ENCODE results near the gene SOX15. TPM values are rescaled to one million over a fixed set of nuclear protein-coding genes. Genes with fewer than 3 reads are reported as not detected.

Gene SOX15
- total RNA-seq, 2 experiments from 2014 or later: 0.20 TPM; not detected in 1

DNA sequence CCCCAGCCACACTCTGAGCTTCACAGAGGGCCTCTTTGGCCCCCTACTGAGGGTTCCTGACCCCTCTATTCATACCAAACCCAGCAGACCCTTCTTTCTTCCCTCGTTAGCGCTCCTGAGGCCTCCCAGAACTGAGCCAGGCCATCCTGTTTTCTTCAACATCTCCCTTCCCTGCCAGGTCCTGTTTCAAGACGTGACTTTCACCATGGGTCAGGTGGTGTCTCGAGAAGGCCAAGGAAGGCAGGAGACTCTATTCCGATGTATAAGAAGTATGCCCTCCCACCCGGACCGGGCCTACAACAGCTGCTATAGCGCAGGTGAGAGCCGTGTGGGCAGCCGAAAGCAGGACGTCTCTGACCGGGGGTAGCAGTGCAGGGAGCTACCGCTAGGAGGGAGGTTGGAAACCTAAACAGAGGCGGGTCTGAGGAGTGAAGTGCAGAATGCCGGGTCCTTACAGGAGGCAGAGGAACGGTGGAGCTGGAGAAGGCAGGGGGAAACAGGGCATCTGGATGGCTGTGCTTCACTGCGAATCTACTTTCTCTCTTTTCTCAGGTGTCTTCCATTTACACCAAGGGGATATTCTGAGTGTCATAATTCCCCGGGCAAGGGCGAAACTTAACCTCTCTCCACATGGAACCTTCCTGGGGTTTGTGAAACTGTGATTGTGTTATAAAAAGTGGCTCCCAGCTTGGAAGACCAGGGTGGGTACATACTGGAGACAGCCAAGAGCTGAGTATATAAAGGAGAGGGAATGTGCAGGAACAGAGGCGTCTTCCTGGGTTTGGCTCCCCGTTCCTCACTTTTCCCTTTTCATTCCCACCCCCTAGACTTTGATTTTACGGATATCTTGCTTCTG, 29.5 kb downstream of the SOX15 start:
- Mint-ChIP-seq H3K27ac (peak overlapping the region; percentile 84), H3K9me3 (no peaks in the 10 kb centered on the region), H3K4me3 (peak overlapping the region; percentile 87), H3K27me3 (ENCODE audit: low read depth) (no peaks in the 10 kb centered on the region), H3K36me3 (ENCODE audit: low read depth) (peaks cover 17% of the 10 kb centered on the region), H3K4me1 (ENCODE audit: low read depth) (peaks cover 61% of the 10 kb centered on the region)
- intact Hi-C loops (cut with micrococcal nuclease): loop anchor here (1.0 kb wide), 12 partner anchors 11 to 308 kb away; partner anchors contain the start of genes ELP5, FXR2, MPDU1 and PLSCR3
- CTCF ChIA-PET: interaction anchor here (0.8 to 7.5 kb wide), 46 partner anchors 8 to 237 kb away, joined by 3 to 96 read pairs (median 5); partner anchors contain the start of genes ACAP1, CD68, MPDU1 and NEURL4
- DNase-seq: peak; percentile 74

DNA sequence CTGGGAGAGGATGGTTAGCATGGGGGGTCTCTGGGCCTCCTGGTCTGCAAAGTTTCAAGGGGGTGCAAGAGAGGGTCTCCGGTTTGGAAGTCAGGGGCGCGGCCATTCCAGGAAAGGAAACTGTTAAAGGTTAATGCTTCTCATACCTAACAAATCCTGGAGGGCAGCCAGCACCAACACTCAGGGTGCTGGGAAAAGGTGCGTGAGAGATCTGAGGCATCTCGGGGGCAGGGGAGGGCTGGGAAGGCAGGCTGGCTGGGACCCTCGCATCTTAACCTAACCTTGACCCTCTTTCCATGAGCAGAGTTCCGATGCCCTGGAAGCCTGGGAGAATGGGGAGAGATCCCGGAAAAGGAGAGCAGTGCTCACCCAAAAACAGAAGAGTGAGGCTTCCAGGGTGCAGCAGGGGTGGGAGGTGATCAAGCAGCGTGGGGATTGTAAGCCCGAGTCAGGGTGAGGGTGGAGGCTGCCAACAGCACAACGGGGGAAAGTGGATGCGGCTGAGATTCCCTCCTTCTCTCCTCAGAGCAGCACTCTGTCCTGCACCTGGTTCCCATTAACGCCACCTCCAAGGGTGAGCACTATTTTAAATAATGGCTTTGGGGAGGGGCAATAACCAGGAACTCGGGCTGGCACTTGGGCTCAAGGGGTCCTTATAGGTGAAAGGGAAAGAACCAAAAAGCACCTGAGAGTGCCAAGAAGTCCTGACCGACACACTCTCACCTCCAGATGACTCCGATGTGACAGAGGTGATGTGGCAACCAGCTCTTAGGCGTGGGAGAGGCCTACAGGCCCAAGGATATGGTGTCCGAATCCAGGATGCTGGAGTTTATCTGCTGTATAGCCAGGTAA, 30.3 kb downstream of the SOX15 start:
- peaks cover 11% of the 10 kb centered on the region for H3K36me3 Mint-ChIP-seq (ENCODE audit: low read depth)
- CTCF ChIA-PET: interaction anchor here (1.0 to 7.5 kb wide), 29 partner anchors 10 to 236 kb away, joined by 3 to 96 read pairs (median 7); partner anchors contain the start of genes ACAP1, CD68, MPDU1 and NEURL4
- peak overlapping the region; percentile 84 for H3K27ac Mint-ChIP-seq
- DNase-seq: no peak
- H3K9me3 Mint-ChIP-seq: no peaks in the 10 kb centered on the region
- peak overlapping the region; percentile 58 for H3K4me3 Mint-ChIP-seq
- peaks cover 61% of the 10 kb centered on the region for H3K4me1 Mint-ChIP-seq (ENCODE audit: low read depth)
- H3K27me3 Mint-ChIP-seq (ENCODE audit: low read depth): no peaks in the 10 kb centered on the region
- intact Hi-C loops (cut with micrococcal nuclease): no loop called here

DNA sequence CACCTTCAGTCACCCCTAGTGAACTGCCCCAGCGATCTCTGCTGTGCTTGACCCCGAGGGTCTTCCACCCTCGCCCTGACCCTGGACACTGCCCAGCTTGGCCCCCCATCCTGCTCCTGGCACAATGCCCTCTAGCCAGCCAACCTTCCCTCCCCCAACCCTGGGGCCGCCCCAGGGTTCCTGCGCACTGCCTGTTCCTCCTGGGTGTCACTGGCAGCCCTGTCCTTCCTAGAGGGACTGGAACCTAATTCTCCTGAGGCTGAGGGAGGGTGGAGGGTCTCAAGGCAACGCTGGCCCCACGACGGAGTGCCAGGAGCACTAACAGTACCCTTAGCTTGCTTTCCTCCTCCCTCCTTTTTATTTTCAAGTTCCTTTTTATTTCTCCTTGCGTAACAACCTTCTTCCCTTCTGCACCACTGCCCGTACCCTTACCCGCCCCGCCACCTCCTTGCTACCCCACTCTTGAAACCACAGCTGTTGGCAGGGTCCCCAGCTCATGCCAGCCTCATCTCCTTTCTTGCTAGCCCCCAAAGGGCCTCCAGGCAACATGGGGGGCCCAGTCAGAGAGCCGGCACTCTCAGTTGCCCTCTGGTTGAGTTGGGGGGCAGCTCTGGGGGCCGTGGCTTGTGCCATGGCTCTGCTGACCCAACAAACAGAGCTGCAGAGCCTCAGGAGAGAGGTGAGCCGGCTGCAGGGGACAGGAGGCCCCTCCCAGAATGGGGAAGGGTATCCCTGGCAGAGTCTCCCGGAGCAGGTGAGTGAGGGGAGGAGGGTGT, 31.2 kb downstream of the SOX15 start, which contains the start of gene TNFSF13:
Gene TNFSF13, plus strand, starts transcription at position 207 of the 776 bp plus-strand sequence. Its CDS starts 290 bp downstream, at position 497.
- Mint-ChIP-seq H3K36me3 (ENCODE audit: low read depth) (peaks cover 7% of the 10 kb centered on the region), H3K27me3 (ENCODE audit: low read depth) (no peaks in the 10 kb centered on the region), H3K27ac (peak within 1 kb of the TSS; percentile 78), H3K9me3 (no peaks in the 10 kb centered on the region), H3K4me3 (peak within 1 kb of the TSS; percentile 58), H3K4me1 (ENCODE audit: low read depth) (peaks cover 57% of the 10 kb centered on the region)
- intact Hi-C loops (cut with micrococcal nuclease): no loop called here
- CTCF ChIA-PET: interaction anchor here (0.7 to 7.5 kb wide), 4 partner anchors 28 to 122 kb away, joined by 3 to 96 read pairs (median 3); no protein-coding TSS in a partner anchor
- DNase-seq: no peak

DNA sequence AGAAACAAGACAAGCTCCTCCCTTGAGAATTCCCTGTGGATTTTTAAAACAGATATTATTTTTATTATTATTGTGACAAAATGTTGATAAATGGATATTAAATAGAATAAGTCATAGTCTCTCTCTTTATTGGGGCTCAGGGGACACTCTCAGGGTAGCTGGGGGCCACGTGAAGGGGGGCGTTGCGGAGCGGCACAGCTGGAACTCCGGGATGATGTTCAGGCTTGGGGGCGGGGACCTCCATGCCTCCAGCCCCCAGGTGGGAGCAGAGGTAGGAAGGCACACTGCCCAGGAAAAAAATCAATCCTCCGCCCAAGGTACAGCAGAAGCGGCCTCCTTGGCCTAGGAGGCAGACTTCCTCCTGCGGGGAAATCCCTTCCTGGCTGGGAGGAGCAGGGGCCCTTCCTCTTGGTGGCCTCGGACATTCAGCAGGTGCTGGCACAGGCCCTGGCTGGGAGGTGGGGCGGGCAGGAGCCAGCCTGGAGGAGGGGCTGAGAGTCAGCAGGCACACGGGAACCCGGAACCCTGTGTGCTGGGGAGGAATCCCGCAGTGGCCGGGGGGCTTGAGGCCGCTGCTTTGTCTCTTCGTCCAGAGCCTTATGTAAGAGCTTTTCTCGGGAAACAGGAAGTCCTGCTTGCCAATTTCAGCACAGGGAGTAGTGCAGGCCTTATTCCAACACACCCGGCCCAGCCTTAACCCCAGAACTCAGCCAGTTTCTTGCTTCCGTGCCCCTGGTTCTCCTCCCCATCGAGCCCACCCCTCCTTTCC, 31.9 kb downstream of the SOX15 start:
- Mint-ChIP-seq H3K27me3 (ENCODE audit: low read depth) (no peaks in the 10 kb centered on the region), H3K4me1 (ENCODE audit: low read depth) (peaks cover 61% of the 10 kb centered on the region), H3K9me3 (no peaks in the 10 kb centered on the region), H3K36me3 (ENCODE audit: low read depth) (peaks cover 7% of the 10 kb centered on the region), H3K27ac (peak overlapping the region; percentile 78), H3K4me3 (peak overlapping the region; percentile 58)
- peak; percentile 42 for DNase-seq
- intact Hi-C loops (cut with micrococcal nuclease): no loop called here
- CTCF ChIA-PET: interaction anchor here (0.5 to 7.5 kb wide), 7 partner anchors 29 to 362 kb away, joined by 3 to 96 read pairs (median 3); no protein-coding TSS in a partner anchor

DNA sequence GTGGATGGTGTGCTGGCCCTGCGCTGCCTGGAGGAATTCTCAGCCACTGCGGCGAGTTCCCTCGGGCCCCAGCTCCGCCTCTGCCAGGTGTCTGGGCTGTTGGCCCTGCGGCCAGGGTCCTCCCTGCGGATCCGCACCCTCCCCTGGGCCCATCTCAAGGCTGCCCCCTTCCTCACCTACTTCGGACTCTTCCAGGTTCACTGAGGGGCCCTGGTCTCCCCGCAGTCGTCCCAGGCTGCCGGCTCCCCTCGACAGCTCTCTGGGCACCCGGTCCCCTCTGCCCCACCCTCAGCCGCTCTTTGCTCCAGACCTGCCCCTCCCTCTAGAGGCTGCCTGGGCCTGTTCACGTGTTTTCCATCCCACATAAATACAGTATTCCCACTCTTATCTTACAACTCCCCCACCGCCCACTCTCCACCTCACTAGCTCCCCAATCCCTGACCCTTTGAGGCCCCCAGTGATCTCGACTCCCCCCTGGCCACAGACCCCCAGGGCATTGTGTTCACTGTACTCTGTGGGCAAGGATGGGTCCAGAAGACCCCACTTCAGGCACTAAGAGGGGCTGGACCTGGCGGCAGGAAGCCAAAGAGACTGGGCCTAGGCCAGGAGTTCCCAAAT, 32.6 kb downstream of the SOX15 start:
- no peak for DNase-seq
- intact Hi-C loops (cut with micrococcal nuclease): no loop called here
- CTCF ChIA-PET: interaction anchor here (0.5 to 7.5 kb wide), 7 partner anchors 33 to 361 kb away, joined by 3 to 96 read pairs (median 3); no protein-coding TSS in a partner anchor
- H3K27me3 Mint-ChIP-seq (ENCODE audit: low read depth): no peaks in the 10 kb centered on the region
- no peak overlapping the region for H3K27ac Mint-ChIP-seq
- no peaks in the 10 kb centered on the region for H3K9me3 Mint-ChIP-seq
- peaks cover 61% of the 10 kb centered on the region for H3K4me1 Mint-ChIP-seq (ENCODE audit: low read depth)
- H3K36me3 Mint-ChIP-seq (ENCODE audit: low read depth): no peaks in the 10 kb centered on the region
- H3K4me3 Mint-ChIP-seq: no peak overlapping the region

- no peak overlapping the region for H3K4me3 Mint-ChIP-seq
- no peaks in the 10 kb centered on the region for H3K36me3 Mint-ChIP-seq (ENCODE audit: low read depth)
- H3K27ac Mint-ChIP-seq: no peak overlapping the region
- peaks cover 66% of the 10 kb centered on the region for H3K4me1 Mint-ChIP-seq (ENCODE audit: low read depth)
- intact Hi-C loops (cut with micrococcal nuclease): no loop called here
- DNase-seq: no peak
- CTCF ChIA-PET: interaction anchor here (7.5 kb wide), 1 partner anchor 42 kb away, joined by 96 read pairs; no protein-coding TSS in a partner anchor
- no peaks in the 10 kb centered on the region for H3K9me3 Mint-ChIP-seq
- H3K27me3 Mint-ChIP-seq (ENCODE audit: low read depth): no peaks in the 10 kb centered on the region
Measured at GRCh38 chr17:7556627-7557026, 33.3 kb downstream of the SOX15 start.

DNA sequence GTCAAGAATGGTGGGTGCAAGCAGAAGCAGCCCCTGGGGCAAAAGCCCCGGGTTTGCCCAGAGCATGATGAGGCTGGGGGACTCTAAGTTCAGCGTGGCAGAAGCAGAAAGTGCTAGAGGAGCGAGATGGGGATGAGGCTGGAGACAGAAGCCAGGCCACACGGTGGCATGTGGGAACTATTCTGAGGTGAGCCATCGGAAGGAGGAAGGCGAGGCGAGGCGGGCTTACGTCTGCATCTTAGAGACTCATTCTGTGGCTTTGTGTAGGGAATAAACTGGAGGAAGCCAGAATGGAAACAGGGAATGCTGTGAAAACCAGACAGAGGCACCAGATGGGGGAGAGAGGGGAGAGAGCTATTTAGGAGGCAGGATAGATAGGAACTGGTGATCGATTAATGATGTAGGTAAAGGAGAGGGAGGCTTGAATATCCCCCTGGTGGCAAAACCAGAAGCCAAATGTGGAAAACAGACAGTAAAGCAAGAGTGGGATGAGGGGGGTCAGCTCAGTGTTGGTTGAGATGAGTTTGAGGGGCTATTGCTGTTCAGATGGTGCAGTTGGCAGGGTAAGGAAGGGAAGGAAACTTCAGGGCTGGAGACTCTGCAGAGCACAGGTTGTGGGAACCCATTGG, 34.5 kb downstream of the SOX15 start:
- Mint-ChIP-seq H3K27me3 (ENCODE audit: low read depth) (no peaks in the 10 kb centered on the region), H3K27ac (no peak overlapping the region), H3K36me3 (ENCODE audit: low read depth) (no peaks in the 10 kb centered on the region), H3K4me1 (ENCODE audit: low read depth) (peaks cover 70% of the 10 kb centered on the region), H3K4me3 (no peak overlapping the region), H3K9me3 (no peaks in the 10 kb centered on the region)
- CTCF ChIA-PET: interaction anchor here (0.6 to 7.5 kb wide), 2 partner anchors 31 to 41 kb away, joined by 4 to 96 read pairs; no protein-coding TSS in a partner anchor
- no peak for DNase-seq
- intact Hi-C loops (cut with micrococcal nuclease): no loop called here

DNA sequence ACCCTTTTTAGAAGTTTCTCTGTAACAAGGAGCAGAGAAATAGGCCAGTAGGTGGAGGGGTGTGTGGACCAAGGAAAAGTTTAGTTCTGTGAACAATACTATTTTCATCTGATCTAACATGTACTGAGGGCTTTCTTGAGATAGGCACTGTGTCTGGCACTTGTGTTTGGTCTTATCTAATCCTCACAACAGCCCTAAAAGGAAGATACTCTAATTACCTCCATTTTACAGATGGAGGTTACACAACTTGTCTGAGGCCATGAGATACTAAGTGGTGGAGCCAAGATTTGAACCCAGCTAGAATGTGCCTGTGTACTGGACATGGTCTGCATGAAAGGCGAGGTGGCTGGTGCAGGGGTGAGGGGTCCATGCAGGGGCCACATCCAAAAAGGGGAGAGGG, 36.5 kb downstream of the SOX15 start:
- CTCF ChIA-PET: interaction anchor here (2.0 kb wide), 1 partner anchor 36 kb away, joined by 5 read pairs; no protein-coding TSS in a partner anchor
- no peaks in the 10 kb centered on the region for H3K27me3 Mint-ChIP-seq (ENCODE audit: low read depth)
- DNase-seq: no peak
- intact Hi-C loops (cut with micrococcal nuclease): no loop called here
- H3K4me3 Mint-ChIP-seq: no peak overlapping the region
- H3K9me3 Mint-ChIP-seq: no peaks in the 10 kb centered on the region
- H3K4me1 Mint-ChIP-seq (ENCODE audit: low read depth): peaks cover 64% of the 10 kb centered on the region
- H3K27ac Mint-ChIP-seq: peak overlapping the region; percentile 78
- no peaks in the 10 kb centered on the region for H3K36me3 Mint-ChIP-seq (ENCODE audit: low read depth)

DNA sequence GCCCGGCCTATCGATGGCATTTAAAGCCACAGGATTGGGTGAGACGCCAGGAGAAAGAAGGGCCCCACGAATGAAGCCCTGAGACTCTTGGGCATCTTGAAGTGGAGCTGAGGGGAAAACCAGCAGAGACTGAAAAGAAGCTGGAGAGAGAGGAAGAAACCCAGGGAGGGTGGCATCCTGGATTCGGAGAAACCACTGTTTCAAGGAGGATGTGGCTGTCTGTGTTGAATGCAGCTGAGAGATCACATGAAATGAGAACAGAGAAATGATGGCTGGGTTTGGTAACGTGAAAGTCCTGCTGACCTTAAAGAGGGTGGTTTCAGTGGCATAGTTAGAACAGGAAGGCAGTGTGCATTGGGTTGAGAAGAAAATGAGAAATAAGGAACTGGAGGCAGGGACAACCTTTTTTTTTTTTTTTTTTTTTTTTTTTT, 37.3 kb downstream of the SOX15 start:
- intact Hi-C loops (cut with micrococcal nuclease): no loop called here
- peak; percentile 69 for DNase-seq
- H3K36me3 Mint-ChIP-seq (ENCODE audit: low read depth): no peaks in the 10 kb centered on the region

GRCh38 chr17:7551396-7551795, 38.5 kb downstream of the SOX15 start:
- no peak for DNase-seq
- CTCF ChIA-PET: interaction anchor here (0.7 to 1.8 kb wide), 4 partner anchors 10 to 114 kb away, joined by 3 to 9 read pairs (median 3); no protein-coding TSS in a partner anchor
- Mint-ChIP-seq H3K27me3 (ENCODE audit: low read depth) (no peaks in the 10 kb centered on the region), H3K27ac (no peak overlapping the region), H3K4me1 (ENCODE audit: low read depth) (peaks cover 59% of the 10 kb centered on the region), H3K36me3 (ENCODE audit: low read depth) (no peaks in the 10 kb centered on the region), H3K9me3 (no peaks in the 10 kb centered on the region), H3K4me3 (no peak overlapping the region)
- intact Hi-C loops (cut with micrococcal nuclease): no loop called here

More for the DNA sequence above, 37.3 kb downstream of the SOX15 start:
- H3K27me3 Mint-ChIP-seq (ENCODE audit: low read depth): no peaks in the 10 kb centered on the region
- peak overlapping the region; percentile 78 for H3K27ac Mint-ChIP-seq
- CTCF ChIA-PET: interaction anchor here (1.0 to 2.0 kb wide), 5 partner anchors 8 to 272 kb away, joined by 3 to 9 read pairs (median 4); partner anchors contain the start of gene SLC2A4
- H3K4me1 Mint-ChIP-seq (ENCODE audit: low read depth): peaks cover 62% of the 10 kb centered on the region
- H3K4me3 Mint-ChIP-seq: peak overlapping the region; percentile 28
- no peaks in the 10 kb centered on the region for H3K9me3 Mint-ChIP-seq

All from activated naive CD4-positive, alpha-beta T cell treated with anti-CD3 and anti-CD28 coated beads for 36 hours (primary cell).